Measurements from ENCODE around the gene HAPLN3. TPM values are rescaled to one million over a fixed set of nuclear protein-coding genes. Genes with fewer than 3 reads are reported as not detected.

HAPLN3 gene
- total RNA-seq, 1 donor from 2014 or later: 2.7 TPM

DNA sequence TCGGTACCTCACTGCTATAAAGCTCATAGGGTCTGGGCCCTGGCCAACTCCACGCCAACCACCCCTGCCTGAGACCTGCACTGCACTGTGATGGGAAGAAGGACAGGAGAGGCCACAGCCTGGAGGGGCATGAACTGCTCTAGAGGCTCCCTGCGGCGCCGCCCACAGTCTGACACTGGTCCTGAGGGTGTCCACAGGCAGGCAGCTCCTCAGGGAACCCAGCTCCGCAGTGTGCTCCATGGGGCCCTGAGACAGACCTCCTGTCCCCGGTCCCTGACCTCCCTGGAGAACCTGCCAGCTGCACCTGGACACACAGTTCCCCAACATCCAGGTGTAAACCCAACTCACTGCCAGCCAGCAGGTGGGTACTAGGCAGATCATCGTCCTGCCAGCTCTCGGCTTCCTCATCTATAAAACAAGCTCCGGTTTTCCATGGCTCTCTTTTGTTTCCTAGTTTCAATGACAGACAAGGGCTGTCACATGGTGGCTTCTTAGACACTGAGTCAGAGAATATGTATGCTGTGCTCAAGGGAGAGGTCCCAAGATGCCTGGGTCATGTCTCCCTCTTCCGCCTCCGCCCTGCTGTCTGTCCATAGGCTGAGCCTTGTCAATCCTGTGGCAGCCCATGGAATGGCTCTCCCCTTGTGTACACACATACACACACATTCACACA is 5.1 kb upstream of the HAPLN3 start:
- peaks cover 31% of the 10 kb centered on the region for H3K4me1 Mint-ChIP-seq
- H3K27me3 Mint-ChIP-seq (ENCODE audit: insufficient read depth, low read depth): peaks cover 4% of the 10 kb centered on the region
- Histone ChIP-seq H4K20me1 (ENCODE audit: low read depth) (peaks cover 6% of the 10 kb centered on the region), H3K4me2 (no peak overlapping the region), H3K27me3 (peaks cover 5% of the 10 kb centered on the region), H2AFZ (replicated peaks) (no peak overlapping the region), H3K9ac (no peak overlapping the region), H3F3A (ENCODE audit: low read depth) (peaks cover 23% of the 10 kb centered on the region), H3K27ac (no peak overlapping the region), H3K4me3 (no peak overlapping the region), H3K79me2 (ENCODE audit: low read depth) (no peaks in the 10 kb centered on the region), H3K9me3 (ENCODE audit: low read depth) (no peaks in the 10 kb centered on the region), H3K4me1 (peaks cover 29% of the 10 kb centered on the region), H3K36me3 (no peaks in the 10 kb centered on the region)
- peaks cover 18% of the 10 kb centered on the region for H3K36me3 Mint-ChIP-seq
- no peaks in the 10 kb centered on the region for H3K9me3 Mint-ChIP-seq
- TF ChIP-seq EZH2 (IDR thresholded peaks at IDR 0.05): no peak
- no peak for TF ChIP-seq EZH2phosphoT487 (IDR thresholded peaks at IDR 0.05)
- TF ChIP-seq, protein P1, sequence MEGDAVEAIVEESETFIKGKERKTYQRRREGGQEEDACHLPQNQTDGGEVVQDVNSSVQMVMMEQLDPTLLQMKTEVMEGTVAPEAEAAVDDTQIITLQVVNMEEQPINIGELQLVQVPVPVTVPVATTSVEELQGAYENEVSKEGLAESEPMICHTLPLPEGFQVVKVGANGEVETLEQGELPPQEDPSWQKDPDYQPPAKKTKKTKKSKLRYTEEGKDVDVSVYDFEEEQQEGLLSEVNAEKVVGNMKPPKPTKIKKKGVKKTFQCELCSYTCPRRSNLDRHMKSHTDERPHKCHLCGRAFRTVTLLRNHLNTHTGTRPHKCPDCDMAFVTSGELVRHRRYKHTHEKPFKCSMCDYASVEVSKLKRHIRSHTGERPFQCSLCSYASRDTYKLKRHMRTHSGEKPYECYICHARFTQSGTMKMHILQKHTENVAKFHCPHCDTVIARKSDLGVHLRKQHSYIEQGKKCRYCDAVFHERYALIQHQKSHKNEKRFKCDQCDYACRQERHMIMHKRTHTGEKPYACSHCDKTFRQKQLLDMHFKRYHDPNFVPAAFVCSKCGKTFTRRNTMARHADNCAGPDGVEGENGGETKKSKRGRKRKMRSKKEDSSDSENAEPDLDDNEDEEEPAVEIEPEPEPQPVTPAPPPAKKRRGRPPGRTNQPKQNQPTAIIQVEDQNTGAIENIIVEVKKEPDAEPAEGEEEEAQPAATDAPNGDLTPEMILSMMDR (IDR thresholded peaks at IDR 0.05): no peak
- H3K27ac Mint-ChIP-seq: no peak overlapping the region
- no peak overlapping the region for H3K4me3 Mint-ChIP-seq
- DNase-seq (ENCODE audit: low spot score): no peak

GRCh38 chr15:88899251-88899650 is 3.9 kb upstream of the HAPLN3 start:
- H3K27ac Mint-ChIP-seq: no peak overlapping the region
- no peaks in the 10 kb centered on the region for H3K79me2 ChIP-seq (ENCODE audit: low read depth)
- peaks cover 33% of the 10 kb centered on the region for H3K4me1 ChIP-seq
- H3K36me3 ChIP-seq: no peaks in the 10 kb centered on the region
- no peak overlapping the region for H3K4me3 ChIP-seq
- H2AFZ ChIP-seq (replicated peaks): no peak overlapping the region
- H3K27me3 Mint-ChIP-seq (ENCODE audit: insufficient read depth, low read depth): peaks cover 9% of the 10 kb centered on the region
- H3K27me3 ChIP-seq: peaks cover 17% of the 10 kb centered on the region
- no peak overlapping the region for H3K9ac ChIP-seq
- no peak for TF ChIP-seq EZH2phosphoT487 (IDR thresholded peaks at IDR 0.05)
- TF ChIP-seq EZH2 (IDR thresholded peaks at IDR 0.05): no peak
- TF ChIP-seq, protein P1 (IDR thresholded peaks at IDR 0.05): no peak
- no peak overlapping the region for H3K4me3 Mint-ChIP-seq
- H3K4me2 ChIP-seq: no peak overlapping the region
- H4K20me1 ChIP-seq (ENCODE audit: low read depth): peaks cover 3% of the 10 kb centered on the region
- H3K27ac ChIP-seq: no peak overlapping the region
- no peak for DNase-seq (ENCODE audit: low spot score)
- H3K36me3 Mint-ChIP-seq: peaks cover 18% of the 10 kb centered on the region
- H3F3A ChIP-seq (ENCODE audit: low read depth): peaks cover 24% of the 10 kb centered on the region
- H3K9me3 ChIP-seq (ENCODE audit: low read depth): no peaks in the 10 kb centered on the region
- no peaks in the 10 kb centered on the region for H3K9me3 Mint-ChIP-seq
- H3K4me1 Mint-ChIP-seq: peaks cover 27% of the 10 kb centered on the region

DNA sequence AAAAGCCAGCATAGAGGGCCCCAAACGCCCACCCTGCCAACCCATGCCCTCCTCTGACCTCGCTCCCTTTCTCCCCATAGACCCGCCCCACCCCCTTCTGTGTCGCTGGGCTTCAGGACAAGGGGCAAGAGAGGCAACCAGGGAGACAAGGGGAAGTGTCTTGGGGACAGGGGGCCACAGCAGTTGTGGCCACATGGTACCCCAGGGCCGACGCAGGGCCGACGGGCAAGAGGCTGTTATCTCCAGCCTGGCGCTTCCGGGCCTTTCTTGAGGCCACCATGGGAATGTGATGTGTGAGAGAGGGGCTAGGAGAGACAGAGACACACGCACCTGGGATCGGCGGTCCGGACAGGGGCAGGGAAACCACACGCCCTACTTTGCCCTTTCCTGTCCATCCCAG is 3.4 kb upstream of the HAPLN3 start:
- no peak overlapping the region for H3K27ac Mint-ChIP-seq
- Histone ChIP-seq H2AFZ (replicated peaks) (no peak overlapping the region), H3K9ac (no peak overlapping the region), H3K36me3 (no peaks in the 10 kb centered on the region), H3K4me3 (no peak overlapping the region), H3K27ac (no peak overlapping the region), H3K9me3 (ENCODE audit: low read depth) (no peaks in the 10 kb centered on the region), H3K79me2 (ENCODE audit: low read depth) (no peaks in the 10 kb centered on the region), H3K4me1 (peaks cover 33% of the 10 kb centered on the region), H3K4me2 (no peak overlapping the region), H3F3A (ENCODE audit: low read depth) (peaks cover 22% of the 10 kb centered on the region), H3K27me3 (peaks cover 20% of the 10 kb centered on the region), H4K20me1 (ENCODE audit: low read depth) (peaks cover 3% of the 10 kb centered on the region)
- no peak overlapping the region for H3K4me3 Mint-ChIP-seq
- no peaks in the 10 kb centered on the region for H3K9me3 Mint-ChIP-seq
- no peak for DNase-seq (ENCODE audit: low spot score)
- peaks cover 14% of the 10 kb centered on the region for H3K27me3 Mint-ChIP-seq (ENCODE audit: insufficient read depth, low read depth)
- TF ChIP-seq EZH2 (IDR thresholded peaks at IDR 0.05): no peak
- TF ChIP-seq, protein P1 (IDR thresholded peaks at IDR 0.05): no peak
- no peak for TF ChIP-seq EZH2phosphoT487 (IDR thresholded peaks at IDR 0.05)
- H3K4me1 Mint-ChIP-seq: peaks cover 29% of the 10 kb centered on the region
- peaks cover 16% of the 10 kb centered on the region for H3K36me3 Mint-ChIP-seq
